GM12891 (cell line): Measurements from ENCODE around the gene DPH1.

Experiments used
- POLR2A ChIP-seq: IDR thresholded peaks from 2 replicates; pipeline ENCODE4 v1.6.1; 2011; ENCODE audit warnings: low read depth, low read length, control low read depth
- POLR2AphosphoS5 ChIP-seq: IDR thresholded peaks from 2 replicates; pipeline ENCODE4 v1.6.1; 2011; ENCODE audit warnings: low read depth, low read length, control low read depth

- no peak for TF ChIP-seq POLR2AphosphoS5
- TF ChIP-seq POLR2A, result no peak
These were observed 34.2 kb downstream of the DPH1 start for GRCh38 chr17:2064147-2064489.
